RWPE2 (cell line): Measurements from ENCODE around the gene NRG3.

Experiments used
- ATAC-seq: fragments of 200-7000 bp; cut with Tn5 transposase; 3 replicates; pipeline ENCODE4 v1.9.1; 2021; ENCODE audit warnings: low read depth
- DNase-seq: peaks from one replicate; pipeline ENCODE4 v3.0.0-alpha.2; 2020; ENCODE audit warnings: low spot score
- H3K27ac ChIP-seq: fragments of 450-650 bp; 2 replicates; pipeline ENCODE4 v1.5.1; 2017; ENCODE audit warnings: mild to moderate bottlenecking; ENCODE audit not compliant: poor library complexity, severe bottlenecking
- H3K27me3 ChIP-seq: fragments of 250-450 bp; sonication (Bioruptor Pico); 2 replicates; pipeline ENCODE4 v1.5.1; 2021; ENCODE audit warnings: mild to moderate bottlenecking, moderate library complexity; ENCODE audit not compliant: insufficient read depth, poor library complexity, severe bottlenecking
- H3K36me3 ChIP-seq: fragments of 250-450 bp; sonication (Bioruptor Pico); 2 replicates; pipeline ENCODE4 v1.5.1; 2020; ENCODE audit warnings: low read depth, mild to moderate bottlenecking, moderate library complexity
- H3K4me1 ChIP-seq: fragments of 250-450 bp; sonication (Bioruptor Pico); 2 replicates; pipeline ENCODE4 v1.5.1; 2021; ENCODE audit warnings: mild to moderate bottlenecking, moderate library complexity; ENCODE audit not compliant: insufficient read depth, poor library complexity, severe bottlenecking
- H3K4me3 ChIP-seq: fragments of 250-450 bp; sonication (Bioruptor Pico); 2 replicates; pipeline ENCODE4 v1.5.1; 2021; ENCODE audit warnings: mild to moderate bottlenecking, moderate library complexity; ENCODE audit not compliant: severe bottlenecking
- H3K9me3 ChIP-seq: fragments of 250-450 bp; sonication (Bioruptor Pico); 2 replicates; pipeline ENCODE4 v1.5.1; 2021; ENCODE audit warnings: mild to moderate bottlenecking, moderate library complexity; ENCODE audit not compliant: severe bottlenecking
- TF ChIP-seq, protein P1 (sequence below): fragments of 450-650 bp; IDR thresholded peaks from one replicate; pipeline ENCODE4 v1.5.1; 2017; ENCODE audit warnings: mild to moderate bottlenecking, moderate library complexity; ENCODE audit not compliant: poor library complexity, severe bottlenecking

Gene NRG3

DNA sequence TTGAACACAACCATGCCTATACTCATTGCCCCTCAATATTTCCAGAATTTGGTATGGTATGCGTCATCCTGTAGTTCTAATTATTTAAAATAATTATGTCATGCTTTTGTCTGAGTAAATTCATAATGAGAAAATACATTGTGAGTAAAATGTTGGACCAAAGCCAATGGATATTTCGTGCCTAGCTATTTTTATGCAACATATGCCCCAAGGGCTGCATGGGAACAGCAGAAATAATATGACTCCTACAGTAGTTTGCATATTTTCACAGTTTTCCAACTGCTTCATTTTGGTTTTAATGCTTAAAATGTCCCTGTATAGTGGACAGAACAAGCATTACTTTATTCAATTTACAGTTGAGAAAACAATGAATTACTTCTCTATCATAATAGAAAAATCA, 1148.7 kb downstream of the NRG3 start:
- Histone ChIP-seq H3K36me3 (no peaks in the 10 kb centered on the region), H3K27me3 (no peaks in the 10 kb centered on the region), H3K9me3 (no peaks in the 10 kb centered on the region), H3K4me1 (no peaks in the 10 kb centered on the region), H3K4me3 (no peak overlapping the region), H3K27ac (no peak overlapping the region)
- ATAC-seq = no peak
- DNase-seq = no peak
- TF ChIP-seq, protein P1, sequence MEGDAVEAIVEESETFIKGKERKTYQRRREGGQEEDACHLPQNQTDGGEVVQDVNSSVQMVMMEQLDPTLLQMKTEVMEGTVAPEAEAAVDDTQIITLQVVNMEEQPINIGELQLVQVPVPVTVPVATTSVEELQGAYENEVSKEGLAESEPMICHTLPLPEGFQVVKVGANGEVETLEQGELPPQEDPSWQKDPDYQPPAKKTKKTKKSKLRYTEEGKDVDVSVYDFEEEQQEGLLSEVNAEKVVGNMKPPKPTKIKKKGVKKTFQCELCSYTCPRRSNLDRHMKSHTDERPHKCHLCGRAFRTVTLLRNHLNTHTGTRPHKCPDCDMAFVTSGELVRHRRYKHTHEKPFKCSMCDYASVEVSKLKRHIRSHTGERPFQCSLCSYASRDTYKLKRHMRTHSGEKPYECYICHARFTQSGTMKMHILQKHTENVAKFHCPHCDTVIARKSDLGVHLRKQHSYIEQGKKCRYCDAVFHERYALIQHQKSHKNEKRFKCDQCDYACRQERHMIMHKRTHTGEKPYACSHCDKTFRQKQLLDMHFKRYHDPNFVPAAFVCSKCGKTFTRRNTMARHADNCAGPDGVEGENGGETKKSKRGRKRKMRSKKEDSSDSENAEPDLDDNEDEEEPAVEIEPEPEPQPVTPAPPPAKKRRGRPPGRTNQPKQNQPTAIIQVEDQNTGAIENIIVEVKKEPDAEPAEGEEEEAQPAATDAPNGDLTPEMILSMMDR = no peak
